ENCODE results near the gene PGAP3. TPM values are rescaled to one million over a fixed set of nuclear protein-coding genes. Genes with fewer than 3 reads are reported as not detected.
A peak's percentile ranks its signal among the peaks of the same experiment; 100 is the strongest.

Gene PGAP3
- total RNA-seq, 1 donor from 2014 or later: 11.2 TPM

DNA sequence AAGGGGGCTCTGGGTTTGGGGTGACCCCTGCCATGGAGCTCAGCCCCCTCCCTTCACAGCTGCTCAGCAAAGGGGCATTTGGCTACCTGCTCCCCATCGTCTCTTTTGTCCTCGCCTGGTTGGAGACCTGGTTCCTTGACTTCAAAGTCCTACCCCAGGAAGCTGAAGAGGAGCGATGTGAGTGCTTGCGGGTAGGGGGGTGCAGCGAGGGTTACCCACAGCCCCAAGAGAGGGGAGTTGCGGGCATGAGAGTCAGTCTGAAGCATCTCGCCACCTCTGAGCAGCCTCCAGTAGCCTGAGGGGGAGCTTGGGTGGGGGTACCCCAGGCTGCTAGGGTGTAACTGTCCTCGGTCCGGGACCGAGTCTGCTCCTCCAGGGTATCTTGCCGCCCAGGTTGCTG, 29.5 kb downstream of the PGAP3 start:
- Mint-ChIP-seq H3K4me3 (ENCODE audit: unreplicated experiment) (no peak overlapping the region), H3K27ac (ENCODE audit: unreplicated experiment) (no peak overlapping the region)

DNA sequence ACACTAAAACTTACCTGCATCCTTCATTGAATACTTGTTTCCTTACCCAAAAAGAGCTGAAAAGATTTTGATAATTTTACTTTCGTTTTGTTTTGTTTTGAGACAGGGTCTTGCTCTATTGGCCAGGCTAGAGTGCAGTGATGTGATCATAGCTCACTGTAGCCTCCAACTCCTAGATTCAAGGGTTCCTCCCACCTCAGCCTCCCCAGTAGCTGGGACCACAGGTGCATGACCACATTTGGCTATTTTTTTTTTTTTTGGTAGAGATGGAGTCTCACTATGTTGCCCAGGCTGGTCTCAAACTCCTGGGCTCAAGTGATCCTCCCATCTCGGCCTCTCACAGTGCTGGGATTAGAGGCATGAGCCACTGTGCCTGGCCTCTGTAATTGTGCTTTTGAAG, 32.8 kb downstream of the PGAP3 start:
- peak overlapping the region; percentile 18 for H3K27ac Mint-ChIP-seq (ENCODE audit: unreplicated experiment)
- DNase-seq (ENCODE audit: low spot score): no peak
- H3K4me1 Mint-ChIP-seq (ENCODE audit: unreplicated experiment): peaks cover 27% of the 10 kb centered on the region
- peak overlapping the region; percentile 62 for H3K4me3 Mint-ChIP-seq (ENCODE audit: unreplicated experiment)
- TF ChIP-seq, protein P1, sequence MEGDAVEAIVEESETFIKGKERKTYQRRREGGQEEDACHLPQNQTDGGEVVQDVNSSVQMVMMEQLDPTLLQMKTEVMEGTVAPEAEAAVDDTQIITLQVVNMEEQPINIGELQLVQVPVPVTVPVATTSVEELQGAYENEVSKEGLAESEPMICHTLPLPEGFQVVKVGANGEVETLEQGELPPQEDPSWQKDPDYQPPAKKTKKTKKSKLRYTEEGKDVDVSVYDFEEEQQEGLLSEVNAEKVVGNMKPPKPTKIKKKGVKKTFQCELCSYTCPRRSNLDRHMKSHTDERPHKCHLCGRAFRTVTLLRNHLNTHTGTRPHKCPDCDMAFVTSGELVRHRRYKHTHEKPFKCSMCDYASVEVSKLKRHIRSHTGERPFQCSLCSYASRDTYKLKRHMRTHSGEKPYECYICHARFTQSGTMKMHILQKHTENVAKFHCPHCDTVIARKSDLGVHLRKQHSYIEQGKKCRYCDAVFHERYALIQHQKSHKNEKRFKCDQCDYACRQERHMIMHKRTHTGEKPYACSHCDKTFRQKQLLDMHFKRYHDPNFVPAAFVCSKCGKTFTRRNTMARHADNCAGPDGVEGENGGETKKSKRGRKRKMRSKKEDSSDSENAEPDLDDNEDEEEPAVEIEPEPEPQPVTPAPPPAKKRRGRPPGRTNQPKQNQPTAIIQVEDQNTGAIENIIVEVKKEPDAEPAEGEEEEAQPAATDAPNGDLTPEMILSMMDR (IDR thresholded peaks at IDR 0.05; ENCODE audit: unreplicated experiment): no peak
- peaks cover 7% of the 10 kb centered on the region for H3K27me3 Mint-ChIP-seq (ENCODE audit: unreplicated experiment)
- H3K36me3 Mint-ChIP-seq (ENCODE audit: low read depth, unreplicated experiment): peaks cover 7% of the 10 kb centered on the region
- H3K9me3 Mint-ChIP-seq (ENCODE audit: unreplicated experiment): no peaks in the 10 kb centered on the region

More for the DNA sequence above, 29.5 kb downstream of the PGAP3 start:
- peaks cover 7% of the 10 kb centered on the region for H3K27me3 Mint-ChIP-seq (ENCODE audit: unreplicated experiment)
- DNase-seq (ENCODE audit: low spot score): no peak
- H3K4me1 Mint-ChIP-seq (ENCODE audit: unreplicated experiment): peaks cover 14% of the 10 kb centered on the region
- TF ChIP-seq, protein P1 (IDR thresholded peaks at IDR 0.05; ENCODE audit: unreplicated experiment): no peak
- peaks cover 12% of the 10 kb centered on the region for H3K36me3 Mint-ChIP-seq (ENCODE audit: low read depth, unreplicated experiment)
- H3K9me3 Mint-ChIP-seq (ENCODE audit: unreplicated experiment): no peaks in the 10 kb centered on the region

DNA sequence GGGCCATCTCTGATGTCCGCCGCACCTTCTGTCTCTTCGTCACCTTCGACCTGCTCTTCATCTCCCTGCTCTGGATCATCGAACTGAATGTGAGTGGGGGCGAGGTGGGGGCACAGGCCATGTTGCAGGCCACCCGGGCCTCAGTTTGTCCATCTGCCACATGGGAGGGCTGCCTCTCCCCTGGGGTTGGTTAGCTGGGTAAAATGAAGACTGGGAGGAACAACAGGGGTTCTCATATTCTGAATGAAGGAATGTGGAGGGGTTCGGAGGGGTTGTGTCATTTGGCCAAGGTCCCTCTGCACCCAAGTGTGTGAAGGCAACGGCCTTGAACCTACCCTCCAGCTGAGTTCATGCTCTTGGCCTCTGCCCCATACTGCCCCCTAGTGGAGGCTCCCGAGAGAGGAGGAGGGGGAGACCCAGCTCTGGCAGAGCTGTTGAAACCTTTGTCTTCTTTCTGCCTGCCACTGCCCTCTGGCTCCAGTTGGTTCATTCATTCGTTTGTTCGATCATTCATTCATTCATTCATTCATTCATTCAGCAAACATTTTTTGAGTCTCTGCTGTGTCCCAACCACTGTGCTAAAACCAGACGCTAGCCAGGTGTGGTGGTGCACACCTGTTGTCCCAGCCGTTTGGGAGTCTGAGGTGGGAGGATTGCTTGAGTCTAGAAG, 34.1 kb downstream of the PGAP3 start:
- peak; percentile 83 for DNase-seq (ENCODE audit: low spot score)

DNA sequence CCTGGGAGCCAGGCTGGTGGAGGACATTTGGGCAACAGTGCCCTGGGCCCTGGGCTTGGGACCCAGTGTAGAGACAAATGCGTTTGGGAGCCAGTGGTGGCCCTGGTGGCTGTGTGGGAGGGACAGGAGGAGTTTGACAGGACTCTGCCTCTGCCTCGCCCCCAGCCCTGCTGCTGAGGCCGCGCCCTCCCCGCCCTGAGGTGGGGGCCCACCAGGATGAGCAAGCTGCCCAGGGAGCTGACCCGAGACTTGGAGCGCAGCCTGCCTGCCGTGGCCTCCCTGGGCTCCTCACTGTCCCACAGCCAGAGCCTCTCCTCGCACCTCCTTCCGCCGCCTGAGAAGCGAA, 34.6 kb downstream of the PGAP3 start:
- Mint-ChIP-seq H3K27me3 (ENCODE audit: unreplicated experiment) (peaks cover 7% of the 10 kb centered on the region), H3K27ac (ENCODE audit: unreplicated experiment) (no peak overlapping the region), H3K9me3 (ENCODE audit: unreplicated experiment) (no peaks in the 10 kb centered on the region), H3K36me3 (ENCODE audit: low read depth, unreplicated experiment) (peaks cover 9% of the 10 kb centered on the region), H3K4me3 (ENCODE audit: unreplicated experiment) (no peak overlapping the region), H3K4me1 (ENCODE audit: unreplicated experiment) (peaks cover 29% of the 10 kb centered on the region)
- DNase-seq (ENCODE audit: low spot score): no peak
- TF ChIP-seq, protein P1 (IDR thresholded peaks at IDR 0.05; ENCODE audit: unreplicated experiment): no peak

More for the DNA sequence above, 34.1 kb downstream of the PGAP3 start:
- peak overlapping the region; percentile 56 for H3K4me3 Mint-ChIP-seq (ENCODE audit: unreplicated experiment)
- H3K9me3 Mint-ChIP-seq (ENCODE audit: unreplicated experiment): no peaks in the 10 kb centered on the region
- peaks cover 7% of the 10 kb centered on the region for H3K27me3 Mint-ChIP-seq (ENCODE audit: unreplicated experiment)
- H3K27ac Mint-ChIP-seq (ENCODE audit: unreplicated experiment): no peak overlapping the region
- H3K4me1 Mint-ChIP-seq (ENCODE audit: unreplicated experiment): peaks cover 29% of the 10 kb centered on the region
- TF ChIP-seq, protein P1 (IDR thresholded peaks at IDR 0.05; ENCODE audit: unreplicated experiment): peak; percentile 74
- peaks cover 9% of the 10 kb centered on the region for H3K36me3 Mint-ChIP-seq (ENCODE audit: low read depth, unreplicated experiment)

DNA sequence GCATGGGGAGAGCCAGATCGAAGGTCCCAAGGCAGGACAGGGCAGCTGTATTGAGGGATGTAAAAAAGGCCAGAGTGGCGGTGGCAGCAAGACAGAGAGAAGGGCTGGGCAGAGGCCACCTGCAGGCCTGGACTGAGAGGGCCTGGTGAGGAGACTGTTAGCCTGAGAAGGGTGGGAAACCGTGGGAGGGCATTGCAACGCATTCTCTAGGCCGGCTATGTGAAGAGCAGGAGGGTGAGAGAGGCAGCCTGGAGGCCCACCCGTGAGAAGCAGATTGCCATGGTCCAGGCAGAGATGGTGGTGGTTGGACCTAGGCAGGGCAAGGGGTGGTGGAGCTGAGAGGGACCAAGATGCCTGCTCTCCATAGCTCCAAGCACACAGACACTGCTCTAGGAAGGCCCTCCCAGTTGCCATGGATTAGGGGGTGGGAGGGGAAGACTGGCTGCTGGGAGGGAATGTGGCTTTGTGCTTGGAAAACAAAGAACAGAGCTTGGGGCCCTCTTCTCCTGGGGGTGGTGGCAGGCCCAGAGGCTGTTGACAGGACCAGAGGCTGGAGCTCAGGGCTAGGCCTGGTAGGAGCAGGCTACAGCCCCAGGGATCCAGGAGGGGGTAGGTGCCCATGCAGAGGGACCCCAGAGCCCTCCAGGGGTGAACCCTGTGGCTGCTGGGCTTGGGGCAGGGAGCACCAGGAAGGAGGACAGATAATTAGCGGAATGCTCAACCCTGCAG, 35.1 kb downstream of the PGAP3 start:
- Mint-ChIP-seq H3K27me3 (ENCODE audit: unreplicated experiment) (peaks cover 7% of the 10 kb centered on the region), H3K4me3 (ENCODE audit: unreplicated experiment) (peak overlapping the region; percentile 73), H3K36me3 (ENCODE audit: low read depth, unreplicated experiment) (peaks cover 9% of the 10 kb centered on the region), H3K27ac (ENCODE audit: unreplicated experiment) (peak overlapping the region; percentile 82), H3K4me1 (ENCODE audit: unreplicated experiment) (peaks cover 29% of the 10 kb centered on the region), H3K9me3 (ENCODE audit: unreplicated experiment) (no peaks in the 10 kb centered on the region)
- no peak for DNase-seq (ENCODE audit: low spot score)
- TF ChIP-seq, protein P1 (IDR thresholded peaks at IDR 0.05; ENCODE audit: unreplicated experiment): no peak
